Thoracic aorta (tissue), 2 donors: ENCODE data around the gene ANKRD12. TPM values are rescaled to one million over a fixed set of nuclear protein-coding genes. Genes with fewer than 3 reads are reported as not detected.

Source experiments
- ATAC-seq: fragments of 150-250 bp; one replicate; pipeline ENCODE4 v1.8.0; 2017; ENCODE audit warnings: low read depth; ENCODE audit not compliant: insufficient number of reproducible peaks, low FRiP score
- DNase-seq: peaks from one replicate; pipeline ENCODE4 v3.0.0-alpha.2; 2020; ENCODE audit warnings: low spot score
- H3K27ac ChIP-seq, 2 donors: fragments of 200-600 bp; sonication (generic); 1 replicate in 1 of 2; 2 replicates in 1 of 2; pipeline ENCODE4 v1.5.1; 2016; ENCODE audit warnings: mild to moderate bottlenecking in 2 of 2, moderate library complexity in 2 of 2
- H3K27me3 ChIP-seq: fragments of 200-600 bp; sonication (generic); replicated peaks from 2 replicates; pipeline ENCODE4 v1.6.0; 2016; ENCODE audit warnings: mild to moderate bottlenecking; ENCODE audit not compliant: insufficient read depth
- H3K36me3 ChIP-seq: fragments of 200-600 bp; sonication (generic); one replicate; pipeline ENCODE4 v1.5.1; 2016
- H3K4me1 ChIP-seq, 2 donors: fragments of 200-600 bp; sonication (generic); 1 replicate in 1 of 2; 2 replicates in 1 of 2; pipeline versions ENCODE4 v1.5.1 to v1.6.0; 2016; ENCODE audit warnings: low read depth in 2 of 2, mild to moderate bottlenecking in 1 of 2; ENCODE audit not compliant: control insufficient read depth in 1 of 2
- H3K4me3 ChIP-seq: fragments of 200-600 bp; sonication (generic); 2 replicates; pipeline ENCODE4 v1.5.1; 2016; ENCODE audit warnings: mild to moderate bottlenecking
- H3K9me3 ChIP-seq: fragments of 200-600 bp; sonication (generic); 2 replicates; pipeline ENCODE4 v1.5.1; 2016
- total RNA-seq, 2 donors: library from RNA; depleted of rRNA; stranded (reverse); fragments of >200 nt; gene quantifications; one replicate each; pipeline versions ENCODE4 v1.1.0 to v1.2.3, GENCODE V29; 2016
- TF ChIP-seq, protein P1 (sequence below): fragments of 200-600 bp; sonication (generic); IDR thresholded peaks from one replicate; pipeline ENCODE4 v1.5.1; 2019; ENCODE audit warnings: antibody characterized with exemption

The ANKRD12 gene
- total RNA-seq, 2 donors from 2014 or later, result 35.6 to 70.3 TPM

DNA sequence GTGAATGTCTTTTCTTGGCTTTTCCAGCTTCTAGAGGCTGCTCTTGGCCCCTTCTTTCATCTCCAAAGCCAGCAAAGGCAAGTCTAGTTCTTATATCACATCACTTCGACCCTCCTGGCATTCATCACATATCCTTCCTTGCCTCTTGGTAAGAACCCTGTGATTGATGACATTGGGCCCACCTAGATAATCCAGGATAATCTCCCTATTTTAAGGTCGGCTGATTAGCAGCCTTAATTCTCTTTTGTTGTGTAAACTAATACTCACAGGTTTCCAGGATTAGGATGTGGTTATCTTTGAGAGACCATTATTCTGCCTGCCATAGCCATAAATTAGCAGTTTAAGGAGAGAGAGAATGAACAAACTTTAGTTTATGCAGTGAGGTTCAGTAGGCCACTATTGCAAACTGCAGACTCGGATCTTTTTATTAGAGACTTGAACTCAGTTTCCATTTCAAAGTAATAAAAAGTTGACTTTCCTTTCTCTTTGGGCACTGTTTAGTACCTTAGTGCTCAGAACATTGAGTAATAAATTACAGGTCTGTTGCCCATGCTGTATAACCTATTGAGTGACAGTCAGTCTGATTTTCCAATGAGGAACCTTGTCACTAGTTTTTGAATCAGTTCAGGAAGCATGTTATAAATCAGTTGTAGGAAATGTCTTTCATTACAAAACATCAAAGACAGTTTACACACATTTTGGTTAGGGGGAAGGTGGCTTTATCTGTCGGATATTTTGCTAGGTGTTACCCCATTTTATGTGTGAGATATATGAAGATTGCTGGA, 29.6 kb upstream of the ANKRD12 start:
- ATAC-seq (no peak), DNase-seq (no peak)
- no peaks in the 10 kb centered on the region for H3K36me3 ChIP-seq
- peaks cover 56 to 85% of the 10 kb centered on the region in 2 donors for H3K4me1 ChIP-seq
- TF ChIP-seq, protein P1, sequence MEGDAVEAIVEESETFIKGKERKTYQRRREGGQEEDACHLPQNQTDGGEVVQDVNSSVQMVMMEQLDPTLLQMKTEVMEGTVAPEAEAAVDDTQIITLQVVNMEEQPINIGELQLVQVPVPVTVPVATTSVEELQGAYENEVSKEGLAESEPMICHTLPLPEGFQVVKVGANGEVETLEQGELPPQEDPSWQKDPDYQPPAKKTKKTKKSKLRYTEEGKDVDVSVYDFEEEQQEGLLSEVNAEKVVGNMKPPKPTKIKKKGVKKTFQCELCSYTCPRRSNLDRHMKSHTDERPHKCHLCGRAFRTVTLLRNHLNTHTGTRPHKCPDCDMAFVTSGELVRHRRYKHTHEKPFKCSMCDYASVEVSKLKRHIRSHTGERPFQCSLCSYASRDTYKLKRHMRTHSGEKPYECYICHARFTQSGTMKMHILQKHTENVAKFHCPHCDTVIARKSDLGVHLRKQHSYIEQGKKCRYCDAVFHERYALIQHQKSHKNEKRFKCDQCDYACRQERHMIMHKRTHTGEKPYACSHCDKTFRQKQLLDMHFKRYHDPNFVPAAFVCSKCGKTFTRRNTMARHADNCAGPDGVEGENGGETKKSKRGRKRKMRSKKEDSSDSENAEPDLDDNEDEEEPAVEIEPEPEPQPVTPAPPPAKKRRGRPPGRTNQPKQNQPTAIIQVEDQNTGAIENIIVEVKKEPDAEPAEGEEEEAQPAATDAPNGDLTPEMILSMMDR, result no peak
- no peaks in the 10 kb centered on the region for H3K9me3 ChIP-seq
- H3K4me3 ChIP-seq, result no peak overlapping the region
- H3K27ac ChIP-seq, result no peak overlapping the region
- no peaks in the 10 kb centered on the region for H3K27me3 ChIP-seq

DNA sequence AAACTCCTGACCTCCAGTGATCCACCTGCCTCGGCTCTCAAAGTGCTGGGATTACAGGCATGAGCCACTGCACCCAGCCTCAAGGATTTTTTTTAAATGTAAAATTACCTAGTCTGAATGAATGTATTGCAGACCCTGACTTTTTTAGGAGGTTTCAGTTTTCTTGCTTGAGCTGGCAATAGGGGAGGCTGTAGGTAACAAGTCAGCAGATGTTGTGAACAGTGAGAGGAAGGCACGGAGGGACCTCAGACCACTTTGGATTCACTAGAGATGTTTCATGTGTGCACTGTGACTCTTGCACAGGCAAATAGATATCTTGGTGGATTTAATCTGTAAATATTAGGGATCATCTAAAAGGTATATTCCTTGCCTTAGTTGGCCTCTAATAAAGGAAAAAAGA, 27.7 kb upstream of the ANKRD12 start:
- Histone ChIP-seq H3K27me3 (no peaks in the 10 kb centered on the region), H3K4me3 (no peak overlapping the region), H3K4me1 (peaks cover 67 to 94% of the 10 kb centered on the region in 2 donors), H3K9me3 (no peaks in the 10 kb centered on the region), H3K36me3 (no peaks in the 10 kb centered on the region), H3K27ac (peak overlapping the region; percentile 12 to 53)
- DNase-seq (no peak), ATAC-seq (no peak)
- TF ChIP-seq, protein P1, result no peak

DNA sequence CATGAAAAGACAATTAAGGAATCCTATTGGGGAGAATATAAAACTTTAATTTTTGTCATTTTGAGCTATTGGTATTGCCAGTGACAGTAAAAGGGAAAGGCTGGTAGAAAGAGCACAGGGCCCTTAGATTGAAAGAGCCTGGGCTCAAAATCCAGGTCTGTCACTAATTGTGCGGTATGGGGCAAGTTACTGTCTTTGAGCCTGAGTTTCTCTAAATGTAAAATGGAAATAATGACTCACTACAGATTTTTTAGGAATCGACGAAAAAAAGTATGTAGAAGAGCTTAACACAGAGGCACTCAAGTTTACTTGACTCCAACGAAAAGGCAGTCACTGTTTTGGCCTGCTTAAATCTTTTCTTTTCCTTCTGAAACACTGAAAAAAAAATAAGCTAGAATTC, 27.1 kb upstream of the ANKRD12 start:
- Histone ChIP-seq H3K4me1 (peaks cover 69 to 91% of the 10 kb centered on the region in 2 donors), H3K27me3 (no peaks in the 10 kb centered on the region), H3K4me3 (peak overlapping the region; percentile 17), H3K36me3 (no peaks in the 10 kb centered on the region), H3K27ac (peak overlapping the region; percentile 12 to 53), H3K9me3 (no peaks in the 10 kb centered on the region)
- DNase-seq, result no peak
- TF ChIP-seq, protein P1, result no peak
- ATAC-seq, result no peak

DNA sequence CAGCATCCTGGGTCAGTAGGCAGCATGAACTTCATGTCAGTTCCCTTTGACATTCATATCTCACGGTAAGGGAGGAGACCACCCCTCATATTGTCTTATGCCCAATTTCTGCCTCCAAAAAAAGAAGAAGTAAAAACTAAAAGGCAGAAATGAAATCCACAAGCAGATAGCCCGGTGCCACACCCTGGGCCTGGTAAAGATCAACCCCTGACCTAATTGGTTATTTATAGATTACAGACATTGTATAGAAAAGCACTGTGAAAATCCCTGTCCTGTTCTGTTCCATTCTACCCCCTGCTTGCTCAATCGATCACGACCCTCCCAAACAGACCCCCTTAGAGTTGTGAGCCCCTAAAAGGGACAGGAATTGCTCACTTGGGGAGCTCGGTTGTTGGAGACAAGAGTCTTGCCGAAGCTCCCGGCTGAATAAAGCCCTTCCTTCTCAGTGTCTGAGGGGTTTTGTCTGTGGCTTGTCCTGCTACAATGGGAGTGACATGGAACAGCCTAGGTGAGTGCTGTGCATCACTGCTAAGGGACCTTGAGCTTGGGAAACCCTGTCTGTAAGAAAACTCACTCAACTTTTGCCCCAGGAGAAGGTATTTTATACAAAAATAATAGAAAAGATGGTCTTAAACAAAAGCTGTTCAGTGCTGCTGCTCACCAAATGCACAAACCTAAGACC, 23.0 kb upstream of the ANKRD12 start:
- H3K36me3 ChIP-seq, result no peaks in the 10 kb centered on the region
- TF ChIP-seq, protein P1, result no peak
- H3K27ac ChIP-seq, result no peak overlapping the region
- ATAC-seq, result no peak
- no peaks in the 10 kb centered on the region for H3K9me3 ChIP-seq
- no peak for DNase-seq
- peaks cover 69 to 87% of the 10 kb centered on the region in 2 donors for H3K4me1 ChIP-seq
- H3K27me3 ChIP-seq, result no peaks in the 10 kb centered on the region
- no peak overlapping the region for H3K4me3 ChIP-seq

DNA sequence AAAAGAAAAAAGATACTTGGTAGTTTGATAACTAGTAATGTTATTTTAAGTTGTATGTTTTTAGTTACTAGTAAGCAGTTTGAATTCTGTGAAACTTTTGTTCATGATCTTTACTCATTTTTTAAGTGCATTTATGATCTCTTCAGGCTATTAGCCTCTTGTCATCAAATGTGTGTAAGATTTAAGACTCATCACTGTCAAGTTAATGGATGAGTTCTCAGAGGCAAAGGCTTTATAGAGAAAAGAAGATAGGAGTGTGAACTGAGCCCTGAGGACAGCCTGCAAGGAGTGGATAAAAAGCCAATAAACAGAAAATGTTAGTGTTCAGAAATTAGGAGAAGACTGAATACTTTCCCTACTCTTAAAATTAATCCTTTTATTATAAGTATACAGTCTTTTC, 20.6 kb upstream of the ANKRD12 start:
- Histone ChIP-seq H3K27me3 (no peaks in the 10 kb centered on the region), H3K4me1 (peaks cover 63 to 73% of the 10 kb centered on the region in 2 donors), H3K4me3 (no peak overlapping the region), H3K9me3 (no peaks in the 10 kb centered on the region), H3K27ac (peak overlapping the region in 1 of 2 donors; percentile 96), H3K36me3 (peaks cover 3% of the 10 kb centered on the region)
- TF ChIP-seq, protein P1, result no peak
- DNase-seq (no peak), ATAC-seq (no peak)
